B cell (primary cell): ENCODE measurements around the gene CAP1. TPM values are rescaled to one million over a fixed set of nuclear protein-coding genes. Genes with fewer than 3 reads are reported as not detected.

Source experiments
- ATAC-seq: fragments of 200-7000 bp; cut with Tn5 transposase; one replicate; pipeline ENCODE4 v1.10.0; 2021; ENCODE audit warnings: low read depth, mild to moderate bottlenecking, moderate number of reproducible peaks, moderate library complexity
- CTCF ChIA-PET: fragments of 350-600 bp; sonication (Branson Sonifier 250); formaldehyde crosslinking; loops from one replicate; lab custom pipeline; 2021; ENCODE audit warnings: antibody characterized with exemption, inconsistent platforms; lab: Charles Lee
- POLR2A ChIA-PET: fragments of 350-600 bp; sonication (Branson Sonifier 250); formaldehyde crosslinking; loops from one replicate; lab custom pipeline; 2021; ENCODE audit warnings: antibody characterized with exemption; lab: Charles Lee
- DNase-seq: peaks from one replicate; pipeline ENCODE4 v3.0.0; 2013
- H2AFZ ChIP-seq: 2 replicates; pipeline ENCODE4 v1.6.1; 2012; ENCODE audit warnings: mild to moderate bottlenecking, low read depth, low read length; ENCODE audit not compliant: insufficient read depth, poor library complexity, severe bottlenecking
- H3K27ac ChIP-seq, 2 donors: 1 replicate in 1 of 2; 2 replicates in 1 of 2; pipeline ENCODE4 v1.5.1; 2012 to 2013; ENCODE audit warnings: low read length in 2 of 2, mild to moderate bottlenecking in 2 of 2, moderate library complexity in 1 of 2
- H3K27me3 ChIP-seq, 4 experiments: fragments of 200-600 bp in 1 of 4; sonication (generic) in 1 of 4; replicated peaks in 1 of 4; 1 replicate in 2 of 4; 2 replicates in 2 of 4; pipeline versions ENCODE4 v1.6.1 to v1.7.0; 2013 to 2016; ENCODE audit warnings: low read length in 3 of 4, mild to moderate bottlenecking in 2 of 4, mixed read lengths in 1 of 4, moderate library complexity in 1 of 4; ENCODE audit not compliant: insufficient read depth in 4 of 4, control insufficient read depth in 3 of 4; ENCODE audit errors: control extremely low read depth in 1 of 4
- H3K36me3 ChIP-seq, 2 experiments: replicated peaks in 1 of 2; 1 replicate in 1 of 2; 2 replicates in 1 of 2; pipeline versions ENCODE4 v1.6.1 to v1.7.1; 2013; ENCODE audit warnings: low read length in 1 of 2; ENCODE audit not compliant: insufficient read depth in 2 of 2, control insufficient read depth in 1 of 2; ENCODE audit errors: control extremely low read depth in 1 of 2, extremely low read depth in 1 of 2
- H3K4me1 ChIP-seq, 2 donors: fragments of 200-600 bp in 1 of 2; sonication (generic) in 1 of 2; 1 replicate in 1 of 2; 2 replicates in 1 of 2; pipeline versions ENCODE4 v1.5.1 to v1.6.1; 2013 to 2017; ENCODE audit warnings: low read length in 2 of 2; ENCODE audit not compliant: control insufficient read depth in 2 of 2, insufficient read depth in 2 of 2
- H3K4me2 ChIP-seq: replicated peaks from 2 replicates; pipeline ENCODE3; 2012; ENCODE audit warnings: mild to moderate bottlenecking, low read depth, low read length; ENCODE audit not compliant: poor library complexity, severe bottlenecking
- H3K4me3 ChIP-seq, 5 experiments: fragments of 200-600 bp in 1 of 5; sonication (generic) in 1 of 5; 1 replicate in 3 of 5; 2 replicates in 2 of 5; pipeline versions ENCODE4 v1.5.1 to v1.7.0; 2011 to 2016; ENCODE audit warnings: low read length in 4 of 5, mild to moderate bottlenecking in 4 of 5, low read depth in 2 of 5, control low read depth in 1 of 5, moderate library complexity in 1 of 5; ENCODE audit not compliant: insufficient read depth in 1 of 5; ENCODE audit errors: control extremely low read depth in 1 of 5, extremely low read depth in 1 of 5
- H3K79me2 ChIP-seq: fragments of 200-600 bp; sonication (generic); one replicate; pipeline ENCODE4 v1.6.0; 2016; ENCODE audit warnings: low read length; ENCODE audit not compliant: control insufficient read depth, insufficient read depth
- H3K9ac ChIP-seq: fragments of 200-600 bp; sonication (generic); 2 replicates; pipeline ENCODE4 v1.6.1; 2017; ENCODE audit warnings: mild to moderate bottlenecking, low read length, moderate library complexity
- H3K9me3 ChIP-seq, 3 donors: one replicate each; pipeline versions ENCODE4 v1.6.1 to v1.7.1; 2013; ENCODE audit warnings: low read length in 2 of 3; ENCODE audit not compliant: control insufficient read depth in 2 of 3, insufficient read depth in 1 of 3; ENCODE audit errors: control extremely low read depth in 1 of 3
- H4K20me1 ChIP-seq: 2 replicates; pipeline ENCODE4 v1.6.0; 2012; ENCODE audit warnings: mild to moderate bottlenecking, low read length; ENCODE audit not compliant: insufficient read depth, control insufficient read depth, poor library complexity, severe bottlenecking
- H3K27ac Mint-ChIP-seq: one replicate; pipeline ENCODE4 v1.8.0; 2021; ENCODE audit warnings: mixed read lengths
- H3K27me3 Mint-ChIP-seq: one replicate; pipeline ENCODE4 v1.8.0; 2021; ENCODE audit warnings: mixed read lengths
- H3K4me1 Mint-ChIP-seq: one replicate; pipeline ENCODE4 v1.8.0; 2021; ENCODE audit warnings: mixed read lengths
- H3K4me3 Mint-ChIP-seq: one replicate; pipeline ENCODE4 v1.8.0; 2021; ENCODE audit warnings: mixed read lengths
- H3K9me3 Mint-ChIP-seq: one replicate; pipeline ENCODE4 v1.8.0; 2022; ENCODE audit warnings: mixed read lengths; ENCODE audit not compliant: insufficient read depth
- EZH2 ChIP-seq: IDR thresholded peaks from 2 replicates; pipeline ENCODE4 v1.6.1; 2012; ENCODE audit warnings: borderline replicate concordance, low read depth, mild to moderate bottlenecking, moderate library complexity, low read length; ENCODE audit not compliant: insufficient read depth, poor library complexity, severe bottlenecking
- WGBS: methylation state at CpG from one replicate; pipeline ENCODE4 v1.1.5; 2013; ENCODE audit warnings: missing lambda C conversion rate; ENCODE audit not compliant: insufficient coverage; 5-methylcytosine and 5-hydroxymethylcytosine counted together
- intact Hi-C: fragments of 100-400 bp; cut with micrococcal nuclease; formaldehyde crosslinking; loops from one replicate; pipeline ENCODE4 v1.10.0; 2022
- polyA plus RNA-seq: library from polyadenylated mRNA; depleted of rRNA; stranded (reverse); fragments of >200 nt; gene quantifications from 2 replicates; pipeline ENCODE4 v1.2.3, GENCODE V29; 2012
- total RNA-seq, 2 donors: library from RNA; stranded (reverse); fragments of 120-200 nt in 1 of 2; gene quantifications; 1 replicate in 1 of 2; 2 replicates in 1 of 2; pipeline versions ENCODE4 v1.2.3 to v1.2.4, GENCODE V29; 2013 to 2022
- TF ChIP-seq, protein P1 (sequence below): fragments of 200-600 bp; IDR thresholded peaks from one replicate; pipeline ENCODE4 v1.8.0; 2022; ENCODE audit warnings: antibody characterized with exemption, mild to moderate bottlenecking

Gene CAP1
- total and polyA plus RNA-seq, 2 donors (not counting 1 experiment from before 2014, with no cell fraction given): 175 to 203 TPM

DNA sequence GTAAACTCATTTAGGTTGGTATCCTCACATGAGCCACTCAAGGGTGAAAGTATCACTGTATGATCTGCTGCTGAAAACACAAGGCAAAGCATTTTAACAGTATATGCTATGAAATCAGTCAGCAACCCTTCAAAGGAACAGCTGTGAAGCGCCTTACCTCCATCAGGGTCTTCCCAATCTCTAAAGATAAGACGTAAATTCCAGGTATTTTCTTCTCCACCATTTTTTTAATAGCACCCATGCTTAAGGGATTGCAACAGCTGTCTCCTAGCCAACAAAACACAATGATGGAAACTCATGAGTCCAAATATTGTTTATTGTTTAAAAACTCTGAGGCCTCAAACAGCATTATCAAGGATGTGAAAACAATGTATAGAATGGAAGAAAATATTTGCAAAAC is 51.7 kb downstream of the CAP1 start:
- 100% methylated on average over 1 of the region's 2 CpGs for WGBS
- ChIA-PET CTCF (interaction anchor here (1.1 to 2.4 kb wide), 4 partner anchors 14 to 312 kb away, joined by 3 to 13 read pairs (median 6); no protein-coding TSS in a partner anchor), POLR2A (no interaction called here)
- Histone ChIP-seq H3K79me2 (peaks cover 23% of the 10 kb centered on the region), H3K9ac (no peak overlapping the region), H3K9me3 (no peaks in the 10 kb centered on the region), H3K4me2 (no peak overlapping the region), H2AFZ (no peak overlapping the region), H3K4me3 (no peak overlapping the region), H3K27me3 (no peaks in the 10 kb centered on the region), H3K36me3 (peaks cover 5 to 33% of the 10 kb centered on the region in 2 experiments), H4K20me1 (no peaks in the 10 kb centered on the region), H3K4me1 (peaks cover 9 to 14% of the 10 kb centered on the region in 2 donors), H3K27ac (no peak overlapping the region)
- DNase-seq (no peak), ATAC-seq (no peak)
- Mint-ChIP-seq H3K4me3 (no peak overlapping the region), H3K9me3 (no peaks in the 10 kb centered on the region), H3K27ac (no peak overlapping the region), H3K4me1 (peaks cover 12% of the 10 kb centered on the region), H3K27me3 (no peaks in the 10 kb centered on the region)
- TF ChIP-seq EZH2: no peak
- TF ChIP-seq, protein P1, sequence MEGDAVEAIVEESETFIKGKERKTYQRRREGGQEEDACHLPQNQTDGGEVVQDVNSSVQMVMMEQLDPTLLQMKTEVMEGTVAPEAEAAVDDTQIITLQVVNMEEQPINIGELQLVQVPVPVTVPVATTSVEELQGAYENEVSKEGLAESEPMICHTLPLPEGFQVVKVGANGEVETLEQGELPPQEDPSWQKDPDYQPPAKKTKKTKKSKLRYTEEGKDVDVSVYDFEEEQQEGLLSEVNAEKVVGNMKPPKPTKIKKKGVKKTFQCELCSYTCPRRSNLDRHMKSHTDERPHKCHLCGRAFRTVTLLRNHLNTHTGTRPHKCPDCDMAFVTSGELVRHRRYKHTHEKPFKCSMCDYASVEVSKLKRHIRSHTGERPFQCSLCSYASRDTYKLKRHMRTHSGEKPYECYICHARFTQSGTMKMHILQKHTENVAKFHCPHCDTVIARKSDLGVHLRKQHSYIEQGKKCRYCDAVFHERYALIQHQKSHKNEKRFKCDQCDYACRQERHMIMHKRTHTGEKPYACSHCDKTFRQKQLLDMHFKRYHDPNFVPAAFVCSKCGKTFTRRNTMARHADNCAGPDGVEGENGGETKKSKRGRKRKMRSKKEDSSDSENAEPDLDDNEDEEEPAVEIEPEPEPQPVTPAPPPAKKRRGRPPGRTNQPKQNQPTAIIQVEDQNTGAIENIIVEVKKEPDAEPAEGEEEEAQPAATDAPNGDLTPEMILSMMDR: no peak
- intact Hi-C loops: no loop called here

DNA sequence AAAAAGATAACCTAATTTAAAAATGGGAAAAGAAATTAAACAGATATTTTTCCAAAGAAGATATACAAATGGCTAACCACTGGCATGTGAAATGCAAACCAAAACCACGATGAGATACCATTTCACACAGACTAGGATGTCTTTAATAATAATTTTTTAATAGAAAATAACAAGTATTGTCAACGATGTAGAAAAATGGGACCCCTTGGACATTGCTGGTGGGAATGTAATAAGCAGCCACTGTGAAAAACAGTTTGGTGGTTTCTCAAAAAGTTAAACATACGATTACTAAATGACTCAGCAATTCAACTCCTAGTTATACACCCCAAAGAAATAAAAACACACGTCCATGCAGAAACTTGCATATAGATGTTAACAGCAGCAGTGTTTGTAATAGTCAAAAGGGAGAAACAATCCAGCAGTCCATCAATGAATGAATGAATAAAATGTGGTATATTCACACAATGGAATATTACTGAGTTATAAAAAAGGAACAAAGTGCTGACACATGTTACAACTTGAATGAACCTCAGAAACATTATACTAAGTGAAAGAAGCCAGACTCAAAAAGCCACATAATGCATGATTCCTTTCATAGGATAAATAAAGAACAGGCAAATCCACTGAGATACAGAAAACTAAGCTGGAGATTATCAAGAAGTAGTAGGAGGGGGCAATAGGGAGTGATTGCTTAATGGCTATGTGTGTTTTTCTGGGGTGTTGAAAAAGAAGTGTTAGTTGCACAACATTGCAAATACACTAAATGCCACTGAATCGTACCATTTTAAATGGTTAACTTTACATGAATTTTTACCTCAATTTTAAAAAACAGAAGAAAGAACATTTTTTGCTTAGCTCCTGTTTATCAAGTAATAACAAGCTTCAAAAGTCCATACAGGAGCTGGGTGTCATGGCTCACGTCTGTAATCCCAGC is 52.4 kb downstream of the CAP1 start:
- Mint-ChIP-seq H3K27me3 (no peaks in the 10 kb centered on the region), H3K27ac (no peak overlapping the region), H3K4me3 (no peak overlapping the region), H3K9me3 (no peaks in the 10 kb centered on the region), H3K4me1 (peaks cover 19% of the 10 kb centered on the region)
- Histone ChIP-seq H3K36me3 (peaks cover 4 to 26% of the 10 kb centered on the region in 2 experiments), H2AFZ (no peak overlapping the region), H3K79me2 (peaks cover 27% of the 10 kb centered on the region), H3K9ac (no peak overlapping the region), H3K9me3 (no peaks in the 10 kb centered on the region), H4K20me1 (no peaks in the 10 kb centered on the region), H3K4me1 (peaks cover 14 to 20% of the 10 kb centered on the region in 2 donors), H3K4me3 (no peak overlapping the region), H3K27ac (no peak overlapping the region), H3K4me2 (no peak overlapping the region), H3K27me3 (no peaks in the 10 kb centered on the region)
- intact Hi-C loops: no loop called here
- ATAC-seq (no peak), DNase-seq (no peak)
- POLR2A ChIA-PET: interaction anchor here (0.7 kb wide), 1 partner anchor 579 kb away, joined by 3 read pairs; no protein-coding TSS in a partner anchor
- CTCF ChIA-PET: interaction anchor here (1.1 to 2.4 kb wide), 2 partner anchors 15 to 16 kb away, joined by 3 to 10 read pairs; no protein-coding TSS in a partner anchor
- 100% methylated on average over 1 of the region's 6 CpGs for WGBS
- TF ChIP-seq, protein P1: no peak
